Ovary (tissue), 9 donors: Measurements from ENCODE around the gene FREM2. TPM values are rescaled to one million over a fixed set of nuclear protein-coding genes. Genes with fewer than 3 reads are reported as not detected.

ENCODE experiments used
- DNase-seq, 5 donors: peaks; one replicate each; pipeline ENCODE4 v3.0.0-alpha.2; 2019 to 2020
- H3K27ac ChIP-seq, 2 donors: fragments of 200-600 bp; one replicate each; pipeline versions ENCODE4 v1.5.1 to v1.8.0; 2019 to 2022
- H3K27me3 ChIP-seq: fragments of 200-600 bp; one replicate; pipeline ENCODE4 v1.8.0; 2022
- H3K36me3 ChIP-seq: fragments of 200-600 bp; sonication (generic); one replicate; pipeline ENCODE4 v1.5.1; 2019
- H3K4me1 ChIP-seq: one replicate; pipeline ENCODE4 v1.8.1; 2013; ENCODE audit warnings: mild to moderate bottlenecking, moderate library complexity; ENCODE audit not compliant: insufficient read depth
- H3K4me3 ChIP-seq: fragments of 200-600 bp; sonication (generic); one replicate; pipeline ENCODE4 v1.5.1; 2017
- H3K9me3 ChIP-seq, 2 donors: fragments of 200-600 bp in 1 of 2; sonication (generic) in 1 of 2; one replicate each; pipeline versions ENCODE4 v1.5.1 to v1.8.1; 2013 to 2019; ENCODE audit warnings: mild to moderate bottlenecking in 1 of 2, moderate library complexity in 1 of 2
- EP300 ChIP-seq: sonication (generic); formaldehyde crosslinking; IDR thresholded peaks from one replicate; pipeline ENCODE4 v1.6.1; 2017; ENCODE audit warnings: antibody characterized with exemption
- POLR2A ChIP-seq: fragments of 450-650 bp; IDR thresholded peaks from one replicate; pipeline ENCODE4 v1.6.1; 2017; ENCODE audit warnings: antibody characterized with exemption, mild to moderate bottlenecking, moderate library complexity
- WGBS, 3 donors: extraction: QIAGEN DNeasy Blood & Tissue Kit in 1 of 3; methylation state at CpG; one replicate each; pipeline versions ENCODE4 v1.1.5 to v1.1.7; 2013 to 2017; 5-methylcytosine and 5-hydroxymethylcytosine counted together
- intact Hi-C, 4 donors: fragments of 100-400 bp; cut with DNase I; formaldehyde crosslinking; loops; one replicate each; pipeline versions ENCODE4 v1.11.0 to v1.15.1; 2022 to 2023
- polyA plus RNA-seq, 2 donors: library from polyadenylated mRNA; stranded (reverse); fragments of 200-250 nt in 1 of 2; fragments of 350-450 nt in 1 of 2; fragmentation: Illumina TruSeq in 1 of 2; extraction: RNeasy Lipid Tissue Mini Kit (QIAGEN cat#74804) in 1 of 2; gene quantifications; one replicate each; pipeline ENCODE4 v1.2.3, GENCODE V29; 2013 to 2014
- total RNA-seq, 7 donors: library from RNA; depleted of rRNA in 2 of 7; stranded (reverse); fragments of >200 nt in 2 of 7; fragmentation: NEBNext Ultra II Directional in 3 of 7; extraction: Animal tissue kit (Norgen Biotek cat#: 25700) in 3 of 7; gene quantifications; one replicate each; pipeline versions ENCODE4 v1.1.0 to v1.2.4, GENCODE V29; 2016 to 2023
- TF ChIP-seq, protein P1 (sequence below), 3 donors: fragments of 450-650 bp in 2 of 3; fragments of 200-600 bp in 1 of 3; IDR thresholded peaks; one replicate each; pipeline versions ENCODE4 v1.5.1 to v1.8.0; 2016 to 2022; ENCODE audit warnings: antibody characterized with exemption in 3 of 3, mild to moderate bottlenecking in 1 of 3
- donor health status: DM: no; HTN: no; CAD: no; lungs with moderate emphysema.
- donor health status: DM: no; HTN: no; CAD: no.
- donor health status: Bipolar disorder and iron deficiency.
- donor health status: DM: yes; HTN: yes; CAD: no.
- donor health status: DM: no; HTN: no; CAD: no.
- donor health status: DM: yes; HTN: yes; CAD: no.

The FREM2 gene
- total and polyA plus RNA-seq, 9 donors: 0.27 to 4.0 (median 1.7) TPM

DNA sequence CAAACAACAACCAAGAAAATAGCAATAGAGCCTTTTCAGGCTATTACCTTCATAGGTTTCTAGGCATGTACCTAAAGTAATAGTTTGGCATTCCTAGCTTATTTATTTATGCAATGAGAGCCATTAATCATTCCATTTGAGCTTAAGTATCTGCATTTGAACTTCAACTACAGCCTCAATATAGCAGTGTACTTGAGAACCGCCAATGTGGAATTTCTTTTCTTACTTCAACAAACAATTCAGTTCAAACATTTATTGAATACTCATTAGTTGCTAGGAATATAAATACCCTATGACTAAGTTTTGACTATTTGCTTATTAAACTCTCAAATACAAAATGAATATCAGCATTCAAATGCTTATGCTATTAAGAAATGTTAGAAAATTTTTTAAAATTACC is 38.0 kb upstream of the FREM2 start:
- Histone ChIP-seq H3K36me3 (no peaks in the 10 kb centered on the region), H3K4me1 (peaks cover 2% of the 10 kb centered on the region), H3K27me3 (no peaks in the 10 kb centered on the region), H3K4me3 (no peak overlapping the region), H3K27ac (no peak overlapping the region), H3K9me3 (no peaks in the 10 kb centered on the region)
- WGBS, 3 donors: 95 to 98% (median 96%) methylated on average over 1 of the region's 1 CpG
- TF ChIP-seq, protein P1, sequence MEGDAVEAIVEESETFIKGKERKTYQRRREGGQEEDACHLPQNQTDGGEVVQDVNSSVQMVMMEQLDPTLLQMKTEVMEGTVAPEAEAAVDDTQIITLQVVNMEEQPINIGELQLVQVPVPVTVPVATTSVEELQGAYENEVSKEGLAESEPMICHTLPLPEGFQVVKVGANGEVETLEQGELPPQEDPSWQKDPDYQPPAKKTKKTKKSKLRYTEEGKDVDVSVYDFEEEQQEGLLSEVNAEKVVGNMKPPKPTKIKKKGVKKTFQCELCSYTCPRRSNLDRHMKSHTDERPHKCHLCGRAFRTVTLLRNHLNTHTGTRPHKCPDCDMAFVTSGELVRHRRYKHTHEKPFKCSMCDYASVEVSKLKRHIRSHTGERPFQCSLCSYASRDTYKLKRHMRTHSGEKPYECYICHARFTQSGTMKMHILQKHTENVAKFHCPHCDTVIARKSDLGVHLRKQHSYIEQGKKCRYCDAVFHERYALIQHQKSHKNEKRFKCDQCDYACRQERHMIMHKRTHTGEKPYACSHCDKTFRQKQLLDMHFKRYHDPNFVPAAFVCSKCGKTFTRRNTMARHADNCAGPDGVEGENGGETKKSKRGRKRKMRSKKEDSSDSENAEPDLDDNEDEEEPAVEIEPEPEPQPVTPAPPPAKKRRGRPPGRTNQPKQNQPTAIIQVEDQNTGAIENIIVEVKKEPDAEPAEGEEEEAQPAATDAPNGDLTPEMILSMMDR (IDR thresholded peaks at IDR 0.05): no peak
- TF ChIP-seq POLR2A (no peak), EP300 (no peak)
- DNase-seq: no peak
- intact Hi-C loops: no loop called here

DNA sequence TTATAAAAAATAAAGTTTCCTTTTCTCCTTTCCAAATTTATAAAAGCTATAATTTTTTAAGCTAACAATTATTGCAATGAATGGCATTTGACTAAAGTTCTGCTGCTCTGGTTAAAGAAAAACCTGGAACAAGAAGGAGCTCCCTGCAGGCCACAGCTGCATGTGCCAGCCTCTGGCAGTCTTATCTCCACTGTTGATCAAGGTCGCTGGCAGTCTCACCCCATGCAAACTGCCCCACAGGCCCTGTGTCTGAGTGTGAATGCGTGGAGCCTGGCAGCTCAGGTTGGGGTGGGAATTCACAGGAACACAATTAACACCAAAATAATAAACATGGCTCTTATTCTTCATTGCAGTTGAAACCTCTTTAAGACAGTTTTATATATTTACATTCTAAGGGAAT is 30.2 kb upstream of the FREM2 start:
- H3K27ac ChIP-seq: no peak overlapping the region

GRCh38 chr13:38657191-38657590 is 29.7 kb upstream of the FREM2 start:
- intact Hi-C loops: no loop called here
- TF ChIP-seq EP300 (no peak), POLR2A (no peak)
- TF ChIP-seq, protein P1 (IDR thresholded peaks at IDR 0.05): no peak
- Histone ChIP-seq H3K4me3 (no peak overlapping the region), H3K27ac (no peak overlapping the region), H3K27me3 (no peaks in the 10 kb centered on the region), H3K36me3 (no peaks in the 10 kb centered on the region), H3K9me3 (no peaks in the 10 kb centered on the region), H3K4me1 (peaks cover 2% of the 10 kb centered on the region)
- 63 to 79% (median 72%) methylated on average over 1 of the region's 1 CpG for WGBS, 3 donors
- no peak for DNase-seq

More for the DNA sequence above, 30.2 kb upstream of the FREM2 start:
- DNase-seq: no peak
- no peaks in the 10 kb centered on the region for H3K9me3 ChIP-seq
- TF ChIP-seq EP300 (no peak), POLR2A (no peak)
- TF ChIP-seq, protein P1 (IDR thresholded peaks at IDR 0.05): no peak
- H3K4me3 ChIP-seq: no peak overlapping the region
- intact Hi-C loops: no loop called here
- H3K4me1 ChIP-seq: peaks cover 2% of the 10 kb centered on the region
- WGBS, 3 donors: 82 to 88% (median 83%) methylated on average over 2 of the region's 2 CpGs
- H3K27me3 ChIP-seq: no peaks in the 10 kb centered on the region
- H3K36me3 ChIP-seq: no peaks in the 10 kb centered on the region

- TF ChIP-seq POLR2A: no peak
- TF ChIP-seq, protein P1 (IDR thresholded peaks at IDR 0.05): no peak
- no peak for TF ChIP-seq EP300
- H3K27ac ChIP-seq: no peak overlapping the region
- intact Hi-C loops: no loop called here
- no peaks in the 10 kb centered on the region for H3K9me3 ChIP-seq
- no peak for DNase-seq
- no peaks in the 10 kb centered on the region for H3K36me3 ChIP-seq
- no peaks in the 10 kb centered on the region for H3K27me3 ChIP-seq
- no peak overlapping the region for H3K4me3 ChIP-seq
- no peaks in the 10 kb centered on the region for H3K4me1 ChIP-seq
- 76 to 99% (median 89%) methylated on average over 1 of the region's 1 CpG for WGBS, 3 donors
Observed at GRCh38 chr13:38658906-38659305, 28.0 kb upstream of the FREM2 start.
